BLaER1 (cell line): ENCODE measurements around the gene TNK1.
"Not testable (repeated sequence)": the region's sequence is repeated elsewhere in the genome, so short reads cannot be mapped to it uniquely, and the experiment has no call there.

Experiments
- H3K27ac ChIP-seq: shearing (Covaris generic); formaldehyde crosslinking; 2 replicates; pipeline ENCODE4 v1.8.1; 2022
- H3K27me3 ChIP-seq: shearing (Covaris generic); formaldehyde crosslinking; 2 replicates; pipeline ENCODE4 v1.8.1; 2022
- H3K36me3 ChIP-seq: shearing (Covaris generic); formaldehyde crosslinking; 2 replicates; pipeline ENCODE4 v1.8.1; 2022
- H3K4me1 ChIP-seq: shearing (Covaris generic); formaldehyde crosslinking; 2 replicates; pipeline ENCODE4 v1.8.1; 2022
- H3K4me2 ChIP-seq: shearing (Covaris generic); formaldehyde crosslinking; 2 replicates; pipeline ENCODE4 v1.8.1; 2022
- H3K4me3 ChIP-seq: shearing (Covaris generic); formaldehyde crosslinking; 2 replicates; pipeline ENCODE4 v1.8.1; 2022
- H3K9ac ChIP-seq: shearing (Covaris generic); formaldehyde crosslinking; 2 replicates; pipeline ENCODE4 v1.8.1; 2022
- H3K9me3 ChIP-seq: shearing (Covaris generic); formaldehyde crosslinking; 2 replicates; pipeline ENCODE4 v1.8.1; 2022
- H4K20me1 ChIP-seq: shearing (Covaris generic); formaldehyde crosslinking; 2 replicates; pipeline ENCODE4 v1.8.1; 2022
- Cebpa-rat ChIP-seq: shearing (Covaris generic); IDR thresholded peaks from 2 replicates; pipeline ENCODE4 v1.8.1; 2022

The TNK1 gene

DNA sequence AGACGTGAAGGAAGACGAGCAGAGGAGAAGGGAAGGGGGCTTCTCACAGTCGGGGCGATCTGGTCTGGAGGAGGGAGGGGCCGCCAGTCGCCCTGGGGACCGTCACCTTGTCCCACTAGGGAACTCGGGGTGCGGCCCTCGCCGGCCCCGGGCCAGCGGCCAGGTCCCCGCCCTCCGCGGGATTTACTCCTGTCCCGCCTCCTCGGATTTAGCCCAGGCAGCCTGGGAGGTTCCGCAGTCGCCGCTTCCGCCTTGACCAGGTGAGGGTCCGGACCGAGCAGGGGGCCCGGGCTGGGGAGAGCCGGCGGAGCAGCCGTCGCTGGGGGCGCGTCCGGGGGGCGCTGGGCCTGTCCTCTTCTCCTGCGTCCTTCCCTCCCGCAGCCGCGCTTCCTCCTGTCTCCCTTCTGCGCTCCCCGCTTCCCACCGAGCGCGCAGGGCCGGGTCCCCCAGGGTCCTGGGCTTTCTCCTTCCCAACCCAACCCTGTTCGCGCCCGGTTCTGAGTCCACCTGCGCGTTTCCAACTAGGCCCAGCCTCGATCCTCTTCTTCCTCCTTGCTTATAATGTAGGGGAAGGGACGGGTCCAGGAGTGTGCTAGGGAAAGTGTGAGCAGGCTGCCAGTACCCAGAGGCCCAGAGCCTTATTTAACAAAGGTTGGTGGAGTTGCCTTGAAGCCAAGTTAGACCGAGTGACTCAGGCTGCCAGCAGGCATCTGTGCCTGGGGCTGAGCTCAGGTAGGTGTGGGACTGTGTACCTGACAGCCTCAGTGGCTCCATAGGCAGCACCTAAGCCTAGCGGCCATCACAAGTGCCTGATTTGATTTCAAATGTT lies at the start of gene TNK1:
Gene TNK1, plus strand, starts transcription at position 235 of the 829 bp plus-strand sequence. CDS start 1,838 bp downstream, outside the sequence.
- Histone ChIP-seq H3K4me1 (peaks cover 12% of the 10 kb centered on the region), H3K27ac (no peak within 1 kb of the TSS), H3K36me3 (no peaks in the 10 kb centered on the region; the same call in 1 of the 2 replicates), H3K27me3 (peaks cover 62% of the 10 kb centered on the region), H3K9me3 (peaks cover 20% of the 10 kb centered on the region), H4K20me1 (peaks cover 10% of the 10 kb centered on the region; the same call in 1 of the 2 replicates), H3K4me3 (no peak within 1 kb of the TSS), H3K4me2 (no peak within 1 kb of the TSS), H3K9ac (no peak within 1 kb of the TSS)
- no peak for TF ChIP-seq Cebpa-rat

DNA sequence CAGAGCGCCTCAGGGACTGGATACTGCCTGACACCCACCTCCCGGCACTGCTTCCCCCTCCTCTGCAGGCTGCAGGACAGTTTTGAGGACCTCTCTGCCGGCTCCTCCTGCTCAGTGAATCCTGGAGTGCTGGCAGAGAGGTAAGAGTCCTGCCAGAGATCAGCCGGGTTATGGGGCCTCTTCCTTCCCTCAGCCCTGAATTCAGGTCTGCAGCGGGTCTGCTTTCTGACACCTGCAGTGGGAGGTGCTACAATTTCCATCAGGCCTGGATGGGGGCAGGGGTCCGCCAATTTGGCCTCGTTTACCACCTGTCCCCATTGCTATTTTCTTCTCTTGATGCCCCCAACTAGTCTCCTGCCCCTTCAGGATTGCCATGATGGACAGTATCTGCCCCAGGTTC lies 48.8 kb upstream of the TNK1 start:
- no peak overlapping the region for H3K4me3 ChIP-seq
- TF ChIP-seq Cebpa-rat = no peak
- 0 out of 2 replicates have a peak overlapping the region, but pooled peaks have one; percentile 45 for H3K9ac ChIP-seq
- peak overlapping the region; percentile 45; the same call in 1 of the 2 replicates for H3K27ac ChIP-seq
- H3K9me3 ChIP-seq = no peaks in the 10 kb centered on the region
- no peaks in the 10 kb centered on the region for H3K36me3 ChIP-seq
- peaks cover 80% of the 10 kb centered on the region for H3K4me1 ChIP-seq
- peak overlapping the region; percentile 60 for H3K4me2 ChIP-seq
- H4K20me1 ChIP-seq = no peaks in the 10 kb centered on the region
- H3K27me3 ChIP-seq = no peaks in the 10 kb centered on the region

DNA sequence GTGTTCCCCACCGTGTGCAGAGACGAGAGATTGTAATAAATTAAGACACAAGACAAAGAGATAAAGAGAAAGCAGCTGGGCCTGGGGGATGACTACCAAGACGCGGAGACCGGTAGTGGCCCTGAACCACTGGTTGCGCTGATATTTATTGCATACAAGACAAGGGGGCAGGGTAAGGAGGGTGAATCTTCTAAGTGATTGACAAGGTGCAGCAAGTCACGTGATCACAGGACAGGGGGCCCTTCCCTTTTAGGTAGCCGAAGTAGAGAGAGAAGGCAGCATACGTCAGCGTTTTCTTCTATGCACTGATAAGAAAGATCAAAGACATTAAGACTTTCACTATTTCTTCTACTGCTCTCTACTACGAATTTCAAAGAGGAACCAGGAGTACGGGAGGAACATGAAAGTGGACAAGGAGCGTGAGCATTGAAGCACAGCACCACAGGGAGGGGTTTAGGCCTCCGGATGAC lies 48.3 kb upstream of the TNK1 start:
- H3K4me3 ChIP-seq, H3K36me3 ChIP-seq, H3K27me3 ChIP-seq, H3K9me3 ChIP-seq, H4K20me1 ChIP-seq: not testable (repeated sequence)
- Histone ChIP-seq H3K27ac (peak overlapping the region; percentile 45; the same call in 1 of the 2 replicates), H3K4me2 (peak overlapping the region; percentile 60), H3K9ac (0 out of 2 replicates have a peak overlapping the region, but pooled peaks have one; percentile 45), H3K4me1 (peaks cover 83% of the 10 kb centered on the region)

DNA sequence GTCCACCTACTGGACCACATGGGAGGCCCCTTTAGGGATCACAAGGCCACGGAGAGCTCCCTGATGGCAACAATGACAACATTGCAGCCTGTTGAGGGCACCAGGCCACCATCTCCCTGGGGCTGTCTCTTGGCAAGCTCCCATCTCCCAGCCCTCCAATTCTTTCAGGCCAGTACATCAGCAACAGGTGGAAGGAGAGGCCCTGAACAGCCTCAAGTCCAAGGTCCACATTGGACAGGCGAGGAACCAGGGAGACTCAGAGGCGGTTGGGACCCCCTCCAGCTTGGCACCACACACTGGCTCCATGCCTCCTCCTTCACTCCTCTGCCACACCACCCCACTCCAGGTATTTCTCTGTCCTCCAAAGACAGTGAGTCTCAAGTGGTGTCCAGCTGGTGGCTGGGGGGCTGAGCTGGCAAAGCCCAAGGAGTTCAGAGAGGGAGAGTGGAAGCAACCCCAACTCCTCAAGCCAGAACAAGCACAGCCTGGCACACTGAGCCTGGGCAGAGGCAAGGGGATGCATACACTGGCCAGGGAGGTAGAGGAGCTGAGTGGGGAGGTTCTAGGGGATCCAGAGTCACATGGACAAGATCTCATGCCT lies 45.9 kb upstream of the TNK1 start:
- no peak overlapping the region; the same call in 1 of the 2 replicates for H3K4me3 ChIP-seq
- peak overlapping the region; percentile 85 for H3K27ac ChIP-seq
- no peaks in the 10 kb centered on the region for H4K20me1 ChIP-seq
- peak overlapping the region; percentile 75; the same call in 1 of the 2 replicates for H3K9ac ChIP-seq
- peaks cover 96% of the 10 kb centered on the region for H3K4me1 ChIP-seq
- H3K36me3 ChIP-seq = peaks cover 11% of the 10 kb centered on the region; the same call in 1 of the 2 replicates
- TF ChIP-seq Cebpa-rat = no peak
- H3K27me3 ChIP-seq = no peaks in the 10 kb centered on the region
- H3K9me3 ChIP-seq = no peaks in the 10 kb centered on the region
- H3K4me2 ChIP-seq = peak overlapping the region; percentile 98

DNA sequence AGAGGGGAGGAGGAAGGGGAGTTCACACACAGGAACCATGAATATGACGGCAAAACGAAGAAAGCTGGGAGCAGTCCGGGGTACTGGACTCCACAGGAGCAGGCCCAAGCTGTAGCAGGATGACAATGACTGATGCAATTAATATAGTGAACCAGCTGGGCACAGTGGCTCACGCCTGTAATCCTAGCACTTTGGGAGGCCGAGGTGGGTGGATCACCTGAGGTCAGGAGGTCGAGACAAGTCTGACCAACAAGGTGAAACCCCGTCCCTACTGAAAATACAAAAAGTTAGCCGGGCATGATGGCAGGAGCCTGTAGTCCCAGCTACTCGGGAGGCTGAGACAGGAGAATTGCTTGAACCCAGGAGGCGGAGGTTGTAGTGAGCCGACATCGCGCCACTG lies 45.1 kb upstream of the TNK1 start:
- peak overlapping the region; percentile 75; the same call in 1 of the 2 replicates for H3K9ac ChIP-seq
- not testable (repeated sequence) for H3K27me3 ChIP-seq, H3K9me3 ChIP-seq, H4K20me1 ChIP-seq
- peak overlapping the region; percentile 68 for H3K4me3 ChIP-seq
- peaks cover 91% of the 10 kb centered on the region for H3K4me1 ChIP-seq
- H3K36me3 ChIP-seq = peaks cover 13% of the 10 kb centered on the region; the same call in 1 of the 2 replicates
- peak overlapping the region; percentile 98 for H3K4me2 ChIP-seq
- peak overlapping the region; percentile 85 for H3K27ac ChIP-seq

DNA sequence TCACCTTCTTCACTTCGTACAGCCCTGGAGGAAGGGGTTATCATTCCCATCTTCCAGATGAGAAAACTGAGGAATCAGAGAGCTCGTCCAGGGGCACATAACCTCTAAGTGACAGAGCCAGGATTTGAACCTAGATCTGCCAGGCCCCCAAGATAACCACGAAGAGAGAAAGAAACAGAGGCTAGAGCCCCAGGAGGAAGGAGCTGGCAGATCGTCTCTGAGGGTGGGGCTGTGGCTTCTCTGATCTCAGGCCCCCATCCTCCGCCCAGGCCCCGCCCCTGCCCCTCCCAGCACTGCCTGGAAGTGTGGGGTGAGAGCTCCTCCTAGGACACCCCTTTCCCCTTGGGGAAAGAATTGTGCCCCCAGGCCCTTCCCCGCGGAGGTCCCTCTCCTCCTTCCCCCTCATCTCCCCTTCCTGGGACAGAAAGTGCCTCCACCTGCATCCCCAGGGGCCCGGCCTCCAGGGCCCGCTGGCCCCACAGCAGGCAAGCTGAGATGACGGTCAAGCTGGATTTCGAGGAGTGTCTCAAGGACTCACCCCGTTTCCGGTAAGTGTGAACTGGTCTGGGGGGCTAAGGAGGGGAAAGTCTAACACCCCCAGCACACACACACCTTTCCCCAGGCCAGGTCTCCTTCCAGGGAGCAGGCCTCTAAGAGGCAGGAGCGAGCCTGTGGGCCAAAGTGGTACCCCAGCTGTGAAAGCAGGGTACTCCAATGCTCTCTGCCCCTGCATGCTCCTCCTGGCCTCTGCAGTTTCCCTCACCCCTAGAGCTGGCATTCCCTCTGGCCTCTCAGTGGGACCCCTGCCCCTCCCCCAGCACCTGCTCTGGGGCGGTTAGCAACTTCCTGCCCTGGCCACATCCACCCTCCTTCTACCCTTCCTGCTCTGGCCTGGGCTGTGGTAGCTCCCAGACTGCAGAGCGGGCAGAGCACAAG lies 44.4 kb upstream of the TNK1 start, which contains the start of gene ACAP1:
Gene ACAP1, plus strand, starts transcription at position 290 of the 936 bp plus-strand sequence. Its CDS starts 206 bp downstream, at position 496.
- Histone ChIP-seq H3K4me3 (peak within 1 kb of the TSS; percentile 68), H3K27me3 (no peaks in the 10 kb centered on the region), H3K9me3 (no peaks in the 10 kb centered on the region), H3K4me2 (peak within 1 kb of the TSS; percentile 98), H3K27ac (peak within 1 kb of the TSS; percentile 85), H3K36me3 (peaks cover 21% of the 10 kb centered on the region), H4K20me1 (no peaks in the 10 kb centered on the region), H3K4me1 (peaks cover 84% of the 10 kb centered on the region), H3K9ac (peak within 1 kb of the TSS; percentile 75)
- no peak for TF ChIP-seq Cebpa-rat

DNA sequence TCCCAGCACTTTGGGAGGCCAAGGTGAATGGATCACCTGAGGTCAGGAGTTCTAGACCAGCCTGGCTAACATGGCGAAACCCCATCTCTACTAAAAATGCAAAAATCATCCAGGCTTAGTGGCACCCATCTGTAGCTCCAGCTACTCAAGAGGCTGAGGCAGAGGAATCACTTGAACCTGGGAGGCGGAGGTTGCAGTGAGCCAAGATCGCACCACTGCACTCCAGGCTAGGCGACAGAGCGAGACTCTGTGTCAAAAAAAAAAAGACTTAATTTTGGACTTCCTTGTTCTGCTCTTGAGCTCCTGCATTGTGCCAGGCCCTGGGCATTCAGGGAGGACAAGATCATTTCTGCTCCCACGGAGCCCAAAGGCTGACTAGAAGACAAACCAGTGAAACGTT lies 43.3 kb upstream of the TNK1 start:
- not testable (repeated sequence) for H3K27me3 ChIP-seq, H4K20me1 ChIP-seq, H3K9me3 ChIP-seq
- Histone ChIP-seq H3K9ac (peak overlapping the region; percentile 75; the same call in 1 of the 2 replicates), H3K4me2 (peak overlapping the region; percentile 98), H3K27ac (peak overlapping the region; percentile 85), H3K4me3 (peak overlapping the region; percentile 68), H3K4me1 (peaks cover 73% of the 10 kb centered on the region), H3K36me3 (peaks cover 32% of the 10 kb centered on the region)

DNA sequence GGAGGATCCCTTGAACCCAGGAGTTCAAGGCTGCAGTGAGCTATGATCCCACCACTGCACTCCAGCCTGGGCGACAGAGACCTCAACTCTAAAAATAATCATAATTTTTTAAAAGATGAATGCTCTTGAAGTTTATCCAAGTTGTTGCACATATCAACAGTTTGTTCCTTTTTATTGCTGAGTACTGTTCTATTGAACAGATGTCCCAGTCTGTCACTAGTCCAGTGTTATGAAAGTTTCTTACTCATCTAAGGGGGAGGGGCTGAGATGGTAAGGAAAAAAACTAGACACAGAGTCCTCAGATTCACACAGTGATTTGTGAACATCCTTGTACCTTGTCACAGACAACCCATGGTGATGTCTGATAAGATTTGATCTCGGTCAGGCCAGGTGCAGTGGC lies 40.7 kb upstream of the TNK1 start:
- Histone ChIP-seq H3K27me3 (no peaks in the 10 kb centered on the region), H3K4me2 (no peak overlapping the region), H3K36me3 (peaks cover 50% of the 10 kb centered on the region), H3K4me3 (no peak overlapping the region), H3K27ac (no peak overlapping the region), H3K9ac (no peak overlapping the region; the same call in 1 of the 2 replicates), H3K4me1 (peaks cover 49% of the 10 kb centered on the region), H3K9me3 (no peaks in the 10 kb centered on the region), H4K20me1 (no peaks in the 10 kb centered on the region)
- TF ChIP-seq Cebpa-rat = no peak

DNA sequence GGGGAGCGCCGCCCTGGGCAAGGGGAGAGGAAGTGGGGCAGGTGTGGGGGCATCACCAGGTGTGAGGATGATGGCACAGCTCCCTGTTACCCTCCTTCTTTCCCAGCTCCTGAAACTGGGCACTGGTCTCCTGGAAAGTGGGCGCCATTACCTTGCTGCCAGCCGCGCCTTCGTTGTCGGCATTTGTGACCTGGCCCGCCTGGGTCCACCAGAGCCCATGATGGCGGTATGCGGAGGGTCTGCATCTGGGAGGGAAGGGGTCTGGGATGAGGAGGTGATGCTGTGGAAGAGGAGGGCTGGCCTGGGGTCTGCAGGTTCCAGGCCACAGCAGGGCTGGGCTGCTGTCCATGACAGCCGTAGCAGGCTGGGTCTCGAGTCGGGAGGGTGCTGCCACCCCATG lies 39.0 kb upstream of the TNK1 start:
- Histone ChIP-seq H4K20me1 (no peaks in the 10 kb centered on the region), H3K27ac (no peak overlapping the region), H3K27me3 (no peaks in the 10 kb centered on the region), H3K4me3 (no peak overlapping the region), H3K9me3 (no peaks in the 10 kb centered on the region), H3K4me2 (no peak overlapping the region), H3K36me3 (peaks cover 59% of the 10 kb centered on the region), H3K4me1 (peaks cover 32% of the 10 kb centered on the region), H3K9ac (no peak overlapping the region)
- TF ChIP-seq Cebpa-rat = no peak
